Calu3 (cell line): Measurements from ENCODE around the gene CPNE8. TPM values are rescaled to one million over a fixed set of nuclear protein-coding genes. Genes with fewer than 3 reads are reported as not detected.

Experiments used
- BruUV-seq: library from RNA; stranded (reverse); fragments of 400-500 nt; replicated peaks from 2 replicates; lab custom pipeline; 2021; lab: Mats Ljungman, UMichigan
- CTCF ChIA-PET: fragments of 300-600 bp; sonication (Branson Sonifier 250); formaldehyde crosslinking; loops from one replicate; lab custom pipeline; 2022; ENCODE audit warnings: antibody characterized with exemption; lab: Charles Lee
- DNase-seq: peaks from one replicate; pipeline ENCODE4 v3.0.0; 2022
- H3K27ac Mint-ChIP-seq: one replicate; pipeline ENCODE4 v1.8.0; 2022; ENCODE audit warnings: mixed read lengths; ENCODE audit not compliant: unreplicated experiment
- H3K27me3 Mint-ChIP-seq: one replicate; pipeline ENCODE4 v1.8.0; 2022; ENCODE audit warnings: mixed read lengths; ENCODE audit not compliant: unreplicated experiment
- H3K36me3 Mint-ChIP-seq: one replicate; pipeline ENCODE4 v1.8.0; 2022; ENCODE audit warnings: mild to moderate bottlenecking, moderate library complexity, mixed read lengths; ENCODE audit not compliant: insufficient read depth, unreplicated experiment
- H3K4me1 Mint-ChIP-seq: one replicate; pipeline ENCODE4 v1.8.0; 2022; ENCODE audit warnings: mild to moderate bottlenecking, low read depth, mixed read lengths; ENCODE audit not compliant: unreplicated experiment
- H3K4me3 Mint-ChIP-seq: one replicate; pipeline ENCODE4 v1.8.0; 2022; ENCODE audit warnings: mild to moderate bottlenecking, low read depth, moderate library complexity, mixed read lengths; ENCODE audit not compliant: unreplicated experiment
- H3K9me3 Mint-ChIP-seq: one replicate; pipeline ENCODE4 v1.8.0; 2022; ENCODE audit warnings: low read depth, mixed read lengths; ENCODE audit not compliant: unreplicated experiment
- CTCF ChIP-seq: fragments of 200-600 bp; IDR thresholded peaks from one replicate; pipeline ENCODE4 v1.8.0; 2022; ENCODE audit warnings: antibody characterized with exemption; ENCODE audit not compliant: unreplicated experiment
- intact Hi-C: fragments of 100-400 bp; cut with micrococcal nuclease; formaldehyde crosslinking; loops from one replicate; pipeline ENCODE4 v1.10.0; 2022; ENCODE audit not compliant: unreplicated experiment
- total RNA-seq: library from RNA; stranded (reverse); gene quantifications from 2 replicates; pipeline ENCODE4 v1.2.3, GENCODE V29; 2022

Gene CPNE8
- total RNA-seq, 1 experiment from 2014 or later: 17.8 TPM

GRCh38 chr12:38689195-38689594 lies 216.2 kb downstream of the CPNE8 start:
- intact Hi-C loops: no loop called here
- DNase-seq: no peak
- TF ChIP-seq CTCF: no peak
- Mint-ChIP-seq H3K9me3 (no peaks in the 10 kb centered on the region), H3K36me3 (no peaks in the 10 kb centered on the region), H3K27ac (no peak overlapping the region), H3K4me1 (no peaks in the 10 kb centered on the region), H3K4me3 (no peak overlapping the region), H3K27me3 (no peaks in the 10 kb centered on the region)
- BruUV-seq: no TSS peak
- CTCF ChIA-PET: no interaction called here

GRCh38 chr12:38682521-38682920 lies 222.9 kb downstream of the CPNE8 start:
- DNase-seq: no peak
- no peak overlapping the region for H3K27ac Mint-ChIP-seq
- H3K36me3 Mint-ChIP-seq: no peaks in the 10 kb centered on the region
- no peaks in the 10 kb centered on the region for H3K9me3 Mint-ChIP-seq
- H3K27me3 Mint-ChIP-seq: no peaks in the 10 kb centered on the region
- H3K4me3 Mint-ChIP-seq: no peak overlapping the region
- H3K4me1 Mint-ChIP-seq: no peaks in the 10 kb centered on the region
- CTCF ChIA-PET: no interaction called here
- intact Hi-C loops: no loop called here
- BruUV-seq: no TSS peak
- no peak for TF ChIP-seq CTCF

GRCh38 chr12:38669530-38669929 lies 235.9 kb downstream of the CPNE8 start:
- CTCF ChIA-PET: no interaction called here
- Mint-ChIP-seq H3K36me3 (no peaks in the 10 kb centered on the region), H3K9me3 (no peaks in the 10 kb centered on the region), H3K27ac (no peak overlapping the region), H3K4me1 (no peaks in the 10 kb centered on the region), H3K27me3 (no peaks in the 10 kb centered on the region), H3K4me3 (no peak overlapping the region)
- TF ChIP-seq CTCF: no peak
- no TSS peak for BruUV-seq
- no peak for DNase-seq
- intact Hi-C loops: loop anchor here (10.0 kb wide), 2 partner anchors 235 to 435 kb away; partner anchors contain the start of gene CPNE8

- no peak for TF ChIP-seq CTCF
- Mint-ChIP-seq H3K27ac (no peak overlapping the region), H3K27me3 (no peaks in the 10 kb centered on the region), H3K4me1 (no peaks in the 10 kb centered on the region), H3K36me3 (no peaks in the 10 kb centered on the region), H3K9me3 (no peaks in the 10 kb centered on the region), H3K4me3 (no peak overlapping the region)
- DNase-seq: no peak
- intact Hi-C loops: loop anchor here (10.0 kb wide), 2 partner anchors 236 to 436 kb away; partner anchors contain the start of gene CPNE8
- no TSS peak for BruUV-seq
- CTCF ChIA-PET: no interaction called here
These were observed 236.3 kb downstream of the CPNE8 start for GRCh38 chr12:38669081-38669480.
